MG63 (cell line): ENCODE results near the gene SCNM1. TPM values are rescaled to one million over a fixed set of nuclear protein-coding genes. Genes with fewer than 3 reads are reported as not detected.
A peak's percentile ranks its signal among the peaks of the same experiment; 100 is the strongest.

Experiments
- DNase-seq: peaks from one replicate; pipeline ENCODE4 v3.0.0-alpha.2; 2020
- H3K27me3 ChIP-seq: fragments of 250-450 bp; sonication (Bioruptor Pico); 2 replicates; pipeline ENCODE4 v1.5.1; 2020; ENCODE audit warnings: mild to moderate bottlenecking, moderate library complexity
- H3K36me3 ChIP-seq: fragments of 250-450 bp; sonication (Bioruptor Pico); 2 replicates; pipeline ENCODE4 v1.5.1; 2020; ENCODE audit warnings: mild to moderate bottlenecking, moderate library complexity
- H3K4me3 ChIP-seq: fragments of 250-450 bp; sonication (Bioruptor Pico); 2 replicates; pipeline ENCODE4 v1.5.1; 2020; ENCODE audit warnings: mild to moderate bottlenecking, moderate library complexity
- H3K9me3 ChIP-seq: fragments of 250-450 bp; sonication (Bioruptor Pico); 2 replicates; pipeline ENCODE4 v1.5.1; 2020; ENCODE audit warnings: mild to moderate bottlenecking, moderate library complexity
- total RNA-seq: library from RNA; depleted of rRNA; stranded (reverse); fragments of >200 nt; shearing (Covaris generic); gene quantifications from 2 replicates; pipeline ENCODE4 v1.2.3, GENCODE V29; 2014; ENCODE audit warnings: low replicate concordance; rRNA removed

The SCNM1 gene
- total RNA-seq: 43.1 and 69.6 TPM in 2 replicates

DNA sequence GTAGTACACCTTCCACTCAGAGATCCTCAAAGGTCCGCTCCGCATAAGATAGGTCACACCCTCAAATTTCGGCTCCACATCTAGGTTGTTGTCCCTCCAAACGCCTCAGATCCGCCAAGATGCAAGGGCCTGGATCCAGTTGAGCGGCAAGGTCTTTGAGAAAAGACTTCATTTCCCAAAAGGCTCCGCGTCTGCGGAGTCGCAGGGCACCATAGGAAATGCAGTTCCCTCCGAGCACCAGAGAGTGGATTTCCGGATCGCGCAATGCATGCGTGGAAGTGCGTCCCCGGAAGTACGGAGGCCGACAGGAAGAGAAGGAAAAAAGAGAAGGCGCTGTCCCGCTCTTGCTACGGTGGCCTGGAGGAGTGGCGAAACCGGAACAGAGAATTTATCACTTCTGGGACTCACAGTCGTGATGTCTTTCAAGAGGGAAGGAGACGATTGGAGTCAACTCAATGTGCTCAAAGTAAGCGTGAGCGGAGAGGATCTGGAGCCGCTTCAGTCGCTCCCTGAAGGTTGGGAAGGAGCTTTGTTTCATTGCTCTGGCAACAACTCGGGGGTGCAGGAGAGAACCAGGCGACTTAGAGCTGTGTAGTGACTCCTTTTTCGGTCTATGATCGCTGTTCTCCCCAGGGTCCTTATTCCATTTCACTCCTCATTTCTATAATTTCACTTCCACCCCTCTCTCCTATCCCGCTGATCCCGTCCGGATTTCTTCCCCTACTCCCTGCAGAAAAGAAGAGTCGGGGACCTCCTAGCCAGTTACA, at the start of gene SCNM1, which contains the start of gene LYSMD1:
SCNM1 (plus strand) TSS at position 407 of the 767 bp plus-strand sequence; CDS start at position 416, 9 bp downstream.
LYSMD1 (minus strand) TSS at position 165 of the 767 bp plus-strand sequence. CDS start 644 bp downstream, outside the sequence.
- Histone ChIP-seq H3K4me3 (peak within 1 kb of the TSS; percentile 96), H3K9me3 (no peaks in the 10 kb centered on the region), H3K27me3 (no peaks in the 10 kb centered on the region), H3K36me3 (peaks cover 46% of the 10 kb centered on the region)
- DNase-seq: peak; percentile 99

DNA sequence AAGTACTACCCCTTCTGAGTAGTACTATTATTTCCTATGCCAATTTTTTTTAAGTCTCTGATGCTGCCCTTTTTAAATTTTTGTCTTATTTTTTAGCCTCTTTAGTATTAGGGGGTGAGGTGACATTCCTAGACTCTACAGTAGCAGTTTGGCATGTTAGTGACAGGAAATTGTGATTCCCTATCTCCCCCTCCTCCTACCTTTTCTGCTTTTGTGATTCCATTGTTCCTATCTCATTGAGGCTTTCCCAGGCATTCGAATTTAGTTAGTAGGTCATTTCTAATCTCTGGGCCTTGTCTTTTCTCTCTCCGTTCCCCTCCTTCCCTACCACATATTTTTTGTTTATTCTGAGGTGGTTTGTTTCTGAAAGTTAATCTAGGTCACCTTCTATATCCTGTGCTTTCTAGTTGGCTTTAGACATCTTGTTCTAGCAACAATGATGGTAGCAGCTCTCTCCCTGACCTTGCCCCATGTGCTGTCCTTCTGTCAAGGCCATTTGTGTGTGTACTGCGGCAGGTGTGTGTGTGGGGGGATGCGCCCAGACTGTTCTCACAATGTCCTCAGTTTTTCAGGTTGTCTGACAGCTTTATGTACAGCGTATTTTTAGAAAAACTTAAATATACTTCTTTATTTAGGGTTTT, 41.1 kb upstream of the SCNM1 start:
- no peaks in the 10 kb centered on the region for H3K27me3 ChIP-seq
- no peaks in the 10 kb centered on the region for H3K36me3 ChIP-seq
- no peaks in the 10 kb centered on the region for H3K9me3 ChIP-seq
- H3K4me3 ChIP-seq: no peak overlapping the region
- no peak for DNase-seq

DNA sequence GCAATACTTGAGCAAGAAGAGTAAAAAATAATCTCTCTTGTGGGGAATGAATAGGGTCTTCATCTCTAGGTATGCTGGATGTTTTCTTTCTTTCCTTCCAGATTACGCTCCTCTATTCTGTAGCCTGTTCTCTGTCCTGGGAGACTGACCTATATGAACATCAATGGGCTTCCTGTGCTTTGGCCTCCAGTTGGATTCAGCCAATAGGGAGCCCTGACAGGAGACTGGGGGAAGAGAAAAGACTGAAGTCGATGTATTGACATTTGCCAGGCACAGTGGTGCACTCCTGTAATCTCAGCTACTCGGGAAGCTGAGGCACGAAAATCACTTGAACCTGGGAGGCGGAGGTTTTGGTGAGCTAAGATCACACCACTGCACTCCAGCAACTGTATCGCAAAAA, 37.1 kb upstream of the SCNM1 start:
- Histone ChIP-seq H3K36me3 (no peaks in the 10 kb centered on the region), H3K4me3 (no peak overlapping the region), H3K9me3 (no peaks in the 10 kb centered on the region), H3K27me3 (no peaks in the 10 kb centered on the region)
- no peak for DNase-seq

DNA sequence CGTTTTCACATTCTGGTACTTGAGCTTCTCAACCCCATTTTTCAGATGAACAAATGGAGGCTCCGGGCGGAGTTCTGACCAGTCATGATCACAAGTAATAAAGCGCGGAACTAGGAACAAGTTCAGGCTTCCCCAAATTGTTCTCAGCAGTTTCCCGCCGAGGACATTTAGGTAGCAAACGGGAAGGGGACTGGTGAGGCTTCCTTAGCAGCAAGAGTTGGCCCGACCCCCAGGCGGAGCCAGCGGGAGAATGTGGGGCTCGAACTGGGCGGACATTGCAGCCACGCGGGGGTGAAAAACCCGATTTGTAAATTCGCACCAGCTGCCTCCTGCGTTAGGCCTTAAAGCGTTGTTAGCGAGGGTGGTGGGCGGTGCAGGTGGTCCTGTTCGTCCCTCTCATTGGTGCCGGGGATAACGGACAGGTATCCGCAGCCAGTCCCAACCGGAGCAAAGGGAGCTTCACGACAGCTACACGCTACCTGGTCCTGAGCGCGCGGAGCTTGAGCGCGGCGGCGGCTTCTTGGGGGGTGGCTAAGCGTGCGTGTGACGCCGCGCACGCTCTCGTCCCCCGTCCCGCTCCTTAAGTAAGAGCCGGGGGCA, 34.9 kb upstream of the SCNM1 start:
- Histone ChIP-seq H3K36me3 (no peaks in the 10 kb centered on the region), H3K9me3 (no peaks in the 10 kb centered on the region), H3K27me3 (no peaks in the 10 kb centered on the region), H3K4me3 (no peak overlapping the region)
- no peak for DNase-seq

DNA sequence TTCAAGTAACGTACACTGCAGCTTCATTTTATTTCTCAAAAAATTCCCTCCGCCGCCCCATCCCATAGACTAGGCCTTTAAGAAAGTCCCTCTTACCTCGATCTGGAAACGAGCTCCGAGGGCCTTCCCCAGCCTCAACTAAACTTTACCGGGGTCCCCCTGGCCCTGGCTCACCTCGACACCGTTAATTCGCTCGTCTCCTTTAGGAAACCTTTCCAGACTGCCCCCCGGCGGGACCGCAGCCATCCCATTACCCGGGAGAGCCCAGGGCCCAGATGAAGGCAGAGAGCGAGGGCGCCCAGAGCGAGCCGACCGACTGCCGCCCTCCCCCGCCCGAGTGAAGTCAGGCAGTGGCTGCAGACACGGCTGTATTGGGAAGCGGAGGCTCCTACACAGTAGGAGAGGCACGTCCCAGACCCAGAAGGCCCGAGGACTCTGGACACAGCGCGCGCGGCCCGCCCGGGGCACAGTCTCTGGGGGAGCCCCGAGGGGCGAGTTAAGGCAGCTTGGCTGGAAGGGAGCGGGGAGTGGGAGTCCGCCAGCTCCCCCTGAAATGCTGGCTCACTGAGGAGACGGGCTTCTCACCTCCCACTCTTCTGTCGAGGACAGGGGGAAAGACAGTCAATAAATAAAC, 34.1 kb upstream of the SCNM1 start:
- no peak for DNase-seq
- Histone ChIP-seq H3K4me3 (no peak overlapping the region), H3K36me3 (no peaks in the 10 kb centered on the region), H3K9me3 (no peaks in the 10 kb centered on the region), H3K27me3 (no peaks in the 10 kb centered on the region)

DNA sequence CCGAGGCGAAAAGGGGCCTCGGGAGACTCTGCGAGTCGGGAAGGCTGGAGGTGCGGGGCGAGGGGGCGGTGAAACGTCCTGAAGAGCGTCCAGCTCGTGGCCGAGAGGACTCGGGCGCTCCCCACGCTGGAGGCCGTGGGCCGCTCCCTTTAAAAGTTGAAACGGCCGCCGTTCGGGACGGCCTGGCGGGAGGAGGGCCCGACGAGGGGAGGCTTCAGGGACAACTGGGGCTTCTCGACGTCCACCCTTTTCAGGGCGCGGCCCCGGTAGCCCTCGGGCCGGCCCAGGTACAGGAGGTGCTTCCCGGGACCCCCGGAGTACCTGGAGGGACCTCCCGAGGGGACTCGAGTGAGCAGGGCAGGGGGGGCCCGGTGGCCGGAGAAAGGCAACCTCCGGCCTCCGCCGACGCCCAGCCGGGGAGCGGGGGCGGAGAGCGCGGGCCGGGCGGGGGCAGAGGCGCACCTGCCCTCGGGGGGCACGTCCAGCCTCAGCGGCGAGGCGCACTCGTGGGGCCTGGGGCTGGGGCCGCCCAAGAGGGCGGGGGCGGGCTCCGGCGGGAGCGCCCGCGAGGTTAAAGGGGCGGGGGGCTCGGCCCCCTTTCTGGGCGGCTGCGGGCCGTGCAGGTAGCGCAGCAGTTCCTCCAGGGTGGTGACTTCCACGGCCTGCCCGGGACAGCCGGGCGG, 33.5 kb upstream of the SCNM1 start:
- DNase-seq: no peak
- Histone ChIP-seq H3K9me3 (no peaks in the 10 kb centered on the region), H3K36me3 (no peaks in the 10 kb centered on the region), H3K27me3 (no peaks in the 10 kb centered on the region), H3K4me3 (no peak overlapping the region)

DNA sequence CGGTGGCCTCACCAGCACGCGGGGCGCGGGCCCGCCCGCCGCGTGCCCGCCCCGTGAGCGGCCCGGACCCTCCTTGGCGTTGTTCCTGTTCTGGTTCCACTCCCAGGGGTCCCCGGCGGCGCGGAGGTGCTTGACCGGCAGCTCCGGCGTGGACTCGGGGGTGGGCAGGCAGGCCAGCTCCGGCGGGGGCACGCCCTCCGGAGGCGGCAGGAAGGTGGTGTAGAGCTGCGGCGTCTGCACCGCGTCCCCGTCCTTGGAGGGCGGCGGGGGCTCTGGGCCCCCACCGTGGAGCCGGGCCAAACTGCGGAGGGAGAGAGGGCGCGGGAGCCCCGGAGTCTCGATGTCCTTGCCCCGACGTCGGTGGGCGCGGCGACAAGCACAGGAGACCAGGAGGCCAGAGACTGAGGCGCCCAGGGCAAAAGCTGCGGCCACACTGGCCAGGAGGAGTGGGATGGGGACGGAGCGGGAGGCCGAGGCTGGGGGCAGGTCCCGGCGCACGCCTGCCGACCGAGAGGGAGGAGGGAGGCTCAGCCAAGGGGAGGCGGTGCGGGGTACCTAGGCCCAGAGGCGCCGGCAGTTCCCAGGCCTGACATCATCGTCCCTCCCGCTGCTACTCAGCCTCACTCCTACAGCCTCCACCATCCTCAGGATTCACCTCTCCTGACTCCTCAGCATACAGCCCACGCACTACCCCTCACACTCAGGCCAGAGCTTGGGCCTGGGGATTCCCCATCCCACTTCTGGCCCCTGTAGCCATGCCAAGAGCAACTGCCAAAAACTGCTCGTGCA, 32.7 kb upstream of the SCNM1 start:
- Histone ChIP-seq H3K27me3 (no peaks in the 10 kb centered on the region), H3K36me3 (no peaks in the 10 kb centered on the region), H3K9me3 (no peaks in the 10 kb centered on the region), H3K4me3 (no peak overlapping the region)
- DNase-seq: peak; percentile 14

DNA sequence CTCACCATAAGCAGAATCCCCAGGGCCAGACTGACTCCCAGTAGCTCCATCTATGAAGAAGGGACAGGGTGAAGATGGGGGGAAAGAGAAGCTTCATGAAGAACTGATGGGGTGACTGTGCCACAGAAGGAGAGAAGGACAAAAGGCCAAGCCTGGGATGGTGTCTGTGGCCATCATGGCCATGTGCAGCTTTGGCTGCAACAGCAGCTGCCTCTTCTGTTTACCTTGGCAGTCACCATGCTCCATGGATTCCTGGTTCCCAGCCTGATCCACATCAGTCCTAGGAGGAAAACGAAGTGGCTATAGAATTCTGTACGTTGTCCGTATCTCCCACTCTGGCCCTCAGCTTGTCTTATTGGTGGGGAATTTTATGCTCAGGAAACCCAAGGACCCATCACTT, 31.5 kb upstream of the SCNM1 start:
- H3K9me3 ChIP-seq: no peaks in the 10 kb centered on the region
- H3K4me3 ChIP-seq: no peak overlapping the region
- DNase-seq: no peak
- no peaks in the 10 kb centered on the region for H3K36me3 ChIP-seq
- H3K27me3 ChIP-seq: no peaks in the 10 kb centered on the region

DNA sequence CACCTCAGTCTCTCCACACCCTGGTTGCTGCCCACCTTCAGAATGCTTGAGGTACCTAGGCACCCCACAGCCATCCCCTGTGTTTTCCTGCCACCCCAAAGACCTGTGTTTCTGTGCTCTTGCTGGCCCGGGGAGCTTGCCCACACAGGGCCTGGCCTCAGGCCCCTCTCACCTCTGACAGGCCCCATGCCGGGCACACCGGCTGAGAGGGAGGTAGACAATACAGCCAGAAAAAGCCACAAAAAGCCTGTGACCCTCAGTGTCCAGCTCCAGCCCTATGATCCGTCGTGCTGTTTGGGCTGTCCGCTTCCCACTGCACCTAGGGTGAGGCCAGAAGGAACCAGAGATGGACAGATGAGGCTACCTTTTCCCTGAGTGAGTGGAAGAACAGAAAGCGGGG, 31.0 kb upstream of the SCNM1 start:
- Histone ChIP-seq H3K27me3 (no peaks in the 10 kb centered on the region), H3K9me3 (no peaks in the 10 kb centered on the region), H3K4me3 (no peak overlapping the region), H3K36me3 (no peaks in the 10 kb centered on the region)
- no peak for DNase-seq

DNA sequence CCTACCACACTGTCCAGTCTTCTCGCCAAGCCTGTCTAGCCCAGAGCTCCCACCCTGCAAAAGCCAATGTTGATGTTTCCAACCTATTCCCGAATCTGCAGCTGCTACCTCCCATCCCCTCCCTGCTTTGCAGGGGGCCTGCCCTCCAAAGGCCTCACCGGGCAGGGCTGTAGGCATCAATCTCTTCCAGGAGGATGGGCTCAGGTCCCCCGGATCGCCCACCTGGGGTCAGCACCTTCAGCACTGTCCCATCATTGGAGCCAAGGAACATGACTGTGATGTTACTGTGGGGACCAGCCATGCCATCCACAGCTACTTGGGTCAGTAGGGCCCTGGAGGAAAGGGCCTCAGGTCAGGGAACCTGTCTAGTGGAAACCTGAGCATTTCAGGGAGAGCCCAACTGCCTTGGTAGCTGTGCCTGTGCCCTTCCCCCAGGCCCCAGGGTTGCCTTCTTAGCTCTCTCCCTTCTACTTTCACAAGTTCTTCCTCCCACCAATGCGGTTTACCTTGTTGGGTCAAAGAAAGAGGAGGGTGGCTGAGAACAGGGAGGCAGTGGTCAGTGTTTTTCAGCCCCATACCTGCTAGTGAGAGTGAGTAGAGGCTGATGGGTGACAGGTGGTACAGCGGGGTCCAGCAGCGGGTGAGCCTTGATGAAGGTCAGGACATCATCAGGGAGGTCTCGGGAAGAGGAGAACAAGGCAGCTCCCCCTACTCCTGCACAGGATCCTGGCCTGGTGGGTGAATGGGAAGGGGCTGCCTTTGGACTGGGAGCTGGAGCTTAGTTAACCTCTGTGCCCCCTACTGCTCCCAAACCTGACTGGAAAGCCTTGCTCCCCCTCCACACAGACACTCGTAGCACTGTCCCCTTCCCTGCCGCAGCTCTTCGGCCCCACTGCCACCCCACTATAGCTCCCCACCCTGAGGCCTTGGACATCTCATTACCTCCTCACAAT, 30.2 kb upstream of the SCNM1 start:
- Histone ChIP-seq H3K4me3 (no peak overlapping the region), H3K36me3 (no peaks in the 10 kb centered on the region), H3K9me3 (no peaks in the 10 kb centered on the region), H3K27me3 (no peaks in the 10 kb centered on the region)
- DNase-seq: no peak

- H3K9me3 ChIP-seq: no peaks in the 10 kb centered on the region
- H3K36me3 ChIP-seq: no peaks in the 10 kb centered on the region
- DNase-seq: no peak
- H3K27me3 ChIP-seq: no peaks in the 10 kb centered on the region
- no peak overlapping the region for H3K4me3 ChIP-seq
Observed at GRCh38 chr1:151137789-151138188, 28.2 kb upstream of the SCNM1 start.

DNA sequence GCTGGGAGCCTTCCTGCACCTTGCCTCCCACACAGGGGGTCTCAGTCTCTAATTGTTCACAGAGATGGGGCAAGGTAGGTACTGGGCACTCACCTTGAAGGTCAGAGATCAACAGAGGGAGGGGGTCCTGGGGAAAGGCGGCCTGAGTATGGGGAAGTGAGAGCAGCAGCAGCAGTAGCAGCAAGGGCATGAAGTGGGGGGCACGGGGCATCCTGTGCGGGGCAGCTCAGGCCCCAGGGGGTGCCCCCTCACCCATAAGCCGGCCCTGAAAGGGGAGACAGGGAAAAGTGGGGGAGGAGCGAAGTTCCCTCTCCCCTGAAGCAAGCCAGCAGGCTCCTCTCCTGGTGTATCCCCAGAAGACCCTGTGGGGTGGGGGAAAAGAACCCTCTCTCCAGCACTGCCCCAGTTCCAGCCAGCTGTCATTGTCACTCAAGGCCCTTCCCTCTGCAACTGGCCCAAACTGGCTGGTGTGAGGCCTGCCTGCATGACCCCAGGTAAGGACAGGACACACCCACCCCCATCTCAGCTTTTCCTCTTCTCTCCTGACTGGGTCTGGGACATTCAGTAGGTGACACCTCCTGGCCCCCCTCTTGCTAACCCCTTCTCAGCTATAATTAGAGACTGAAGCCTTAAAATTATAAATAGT, 23.4 kb upstream of the SCNM1 start:
- Histone ChIP-seq H3K9me3 (no peaks in the 10 kb centered on the region), H3K36me3 (no peaks in the 10 kb centered on the region), H3K4me3 (no peak overlapping the region), H3K27me3 (no peaks in the 10 kb centered on the region)
- no peak for DNase-seq

DNA sequence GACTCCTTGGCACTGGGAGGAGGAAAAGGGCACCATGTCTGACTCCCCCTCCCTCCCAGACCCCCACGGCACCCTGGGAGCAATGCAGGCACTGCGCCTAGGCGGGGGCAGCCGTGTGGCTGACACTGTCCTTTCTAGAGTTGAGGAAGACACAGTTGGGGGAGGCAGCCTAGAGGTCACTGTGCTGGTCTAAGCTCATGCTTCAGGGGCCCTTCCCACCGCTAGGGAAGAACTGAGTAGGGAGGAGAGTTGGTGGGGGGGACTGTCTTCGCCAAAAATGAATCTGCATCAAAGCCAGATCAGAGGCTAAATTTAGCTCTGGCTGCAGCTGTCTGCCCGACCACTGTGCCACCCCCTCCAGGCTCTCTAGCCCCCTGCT, 22.9 kb upstream of the SCNM1 start:
- no peaks in the 10 kb centered on the region for H3K36me3 ChIP-seq
- H3K4me3 ChIP-seq: no peak overlapping the region
- no peaks in the 10 kb centered on the region for H3K9me3 ChIP-seq
- no peak for DNase-seq
- H3K27me3 ChIP-seq: no peaks in the 10 kb centered on the region

DNA sequence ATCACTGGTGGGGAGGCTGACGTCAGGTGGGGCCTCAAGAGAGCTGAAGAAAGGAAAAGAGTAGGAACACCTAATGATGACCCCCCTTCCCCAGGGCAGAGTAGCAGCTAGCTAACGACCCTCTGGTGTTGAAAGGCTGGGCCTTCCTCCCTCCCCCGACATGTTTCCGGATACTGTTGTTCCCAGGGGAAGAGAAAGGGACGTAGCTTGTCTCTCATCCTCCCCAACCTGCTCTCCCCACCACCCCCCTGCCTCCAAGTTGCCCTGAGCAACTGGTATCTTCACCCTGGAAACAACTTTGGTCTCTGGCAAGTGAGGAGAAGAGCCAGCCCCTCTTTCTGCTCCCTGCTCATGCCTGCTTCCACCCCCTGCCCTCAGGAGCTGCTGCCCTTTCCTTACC, 22.0 kb upstream of the SCNM1 start:
- Histone ChIP-seq H3K27me3 (no peaks in the 10 kb centered on the region), H3K36me3 (no peaks in the 10 kb centered on the region), H3K4me3 (no peak overlapping the region), H3K9me3 (no peaks in the 10 kb centered on the region)
- DNase-seq: no peak
